ENCODE data around the gene BLACAT1.

DNA sequence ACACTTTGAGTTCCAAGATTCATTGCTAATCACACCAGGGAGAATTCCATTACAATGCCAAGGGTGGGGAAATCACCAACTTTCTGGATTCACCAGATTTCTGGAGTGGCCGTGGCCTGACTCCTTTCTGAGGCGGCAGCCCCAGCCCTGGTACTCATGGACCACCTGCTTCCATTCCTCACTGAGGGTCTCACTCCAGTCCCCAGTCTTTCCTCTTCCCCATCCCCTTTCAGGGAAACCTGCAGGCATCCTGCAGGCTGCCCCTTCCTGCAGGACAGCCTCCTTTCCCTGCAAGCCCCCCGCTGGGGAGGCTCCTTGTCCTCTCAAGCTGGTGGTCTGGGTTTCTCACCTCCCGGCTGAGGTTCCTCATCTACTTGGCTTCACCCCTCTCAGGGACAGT is 35.9 kb upstream of the BLACAT1 start:
- TF ChIP-seq, protein P1, sequence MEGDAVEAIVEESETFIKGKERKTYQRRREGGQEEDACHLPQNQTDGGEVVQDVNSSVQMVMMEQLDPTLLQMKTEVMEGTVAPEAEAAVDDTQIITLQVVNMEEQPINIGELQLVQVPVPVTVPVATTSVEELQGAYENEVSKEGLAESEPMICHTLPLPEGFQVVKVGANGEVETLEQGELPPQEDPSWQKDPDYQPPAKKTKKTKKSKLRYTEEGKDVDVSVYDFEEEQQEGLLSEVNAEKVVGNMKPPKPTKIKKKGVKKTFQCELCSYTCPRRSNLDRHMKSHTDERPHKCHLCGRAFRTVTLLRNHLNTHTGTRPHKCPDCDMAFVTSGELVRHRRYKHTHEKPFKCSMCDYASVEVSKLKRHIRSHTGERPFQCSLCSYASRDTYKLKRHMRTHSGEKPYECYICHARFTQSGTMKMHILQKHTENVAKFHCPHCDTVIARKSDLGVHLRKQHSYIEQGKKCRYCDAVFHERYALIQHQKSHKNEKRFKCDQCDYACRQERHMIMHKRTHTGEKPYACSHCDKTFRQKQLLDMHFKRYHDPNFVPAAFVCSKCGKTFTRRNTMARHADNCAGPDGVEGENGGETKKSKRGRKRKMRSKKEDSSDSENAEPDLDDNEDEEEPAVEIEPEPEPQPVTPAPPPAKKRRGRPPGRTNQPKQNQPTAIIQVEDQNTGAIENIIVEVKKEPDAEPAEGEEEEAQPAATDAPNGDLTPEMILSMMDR (IDR thresholded peaks at IDR 0.05): no peak
- no peak for TF ChIP-seq POLR2A (IDR thresholded peaks at IDR 0.05)
- no peak for TF ChIP-seq POLR2AphosphoS5 (IDR thresholded peaks at IDR 0.05)

Data from prostate gland (tissue), 2 donors.